ENCODE results near the gene STK32B. TPM values are rescaled to one million over a fixed set of nuclear protein-coding genes. Genes with fewer than 3 reads are reported as not detected.

The STK32B gene
- total and polyA plus RNA-seq, 2 donors, result 2.9 to 4.8 TPM

GRCh38 chr4:5024673-5025072 lies 26.6 kb upstream of the STK32B start:
- no peaks in the 10 kb centered on the region for H3K27me3 ChIP-seq (ENCODE audit: control insufficient read depth in 2 of 2, insufficient read depth in 1 of 2, low read length in 1 of 2)
- no peaks in the 10 kb centered on the region for H3K9me3 ChIP-seq (ENCODE audit: control insufficient read depth in 2 of 2, insufficient read depth in 1 of 2, low read length in 1 of 2)
- 96% methylated on average over 6 of the region's 6 CpGs for WGBS
- no peak overlapping the region for H3K4me3 ChIP-seq (ENCODE audit: low read length in 2 of 2)
- DNase-seq (ENCODE audit: low read depth in 6 of 9, low spot score in 9 of 9), result no peak
- H3K36me3 ChIP-seq (ENCODE audit: control insufficient read depth in 2 of 2, insufficient read depth in 2 of 2, low read length in 1 of 2), result no peaks in the 10 kb centered on the region
- no peak overlapping the region for H3K27ac ChIP-seq (ENCODE audit: low read depth in 1 of 2, low read length in 1 of 2)
- H3K4me1 ChIP-seq (ENCODE audit: control insufficient read depth in 2 of 2, insufficient read depth in 2 of 2, low read length in 2 of 2), result peaks cover 26 to 35% of the 10 kb centered on the region in 2 donors

GRCh38 chr4:5026371-5026770 lies 24.9 kb upstream of the STK32B start:
- DNase-seq (ENCODE audit: low read depth in 6 of 9, low spot score in 9 of 9), result no peak
- Histone ChIP-seq H3K27me3 (ENCODE audit: control insufficient read depth in 2 of 2, insufficient read depth in 1 of 2, low read length in 1 of 2) (no peaks in the 10 kb centered on the region), H3K9me3 (ENCODE audit: control insufficient read depth in 2 of 2, insufficient read depth in 1 of 2, low read length in 1 of 2) (no peaks in the 10 kb centered on the region), H3K4me3 (ENCODE audit: low read length in 2 of 2) (no peak overlapping the region), H3K27ac (ENCODE audit: low read depth in 1 of 2, low read length in 1 of 2) (no peak overlapping the region), H3K36me3 (ENCODE audit: control insufficient read depth in 2 of 2, insufficient read depth in 2 of 2, low read length in 1 of 2) (no peaks in the 10 kb centered on the region), H3K4me1 (ENCODE audit: control insufficient read depth in 2 of 2, insufficient read depth in 2 of 2, low read length in 2 of 2) (peaks cover 29 to 31% of the 10 kb centered on the region in 2 donors)
- WGBS, result 88% methylated on average over 3 of the region's 3 CpGs

DNA sequence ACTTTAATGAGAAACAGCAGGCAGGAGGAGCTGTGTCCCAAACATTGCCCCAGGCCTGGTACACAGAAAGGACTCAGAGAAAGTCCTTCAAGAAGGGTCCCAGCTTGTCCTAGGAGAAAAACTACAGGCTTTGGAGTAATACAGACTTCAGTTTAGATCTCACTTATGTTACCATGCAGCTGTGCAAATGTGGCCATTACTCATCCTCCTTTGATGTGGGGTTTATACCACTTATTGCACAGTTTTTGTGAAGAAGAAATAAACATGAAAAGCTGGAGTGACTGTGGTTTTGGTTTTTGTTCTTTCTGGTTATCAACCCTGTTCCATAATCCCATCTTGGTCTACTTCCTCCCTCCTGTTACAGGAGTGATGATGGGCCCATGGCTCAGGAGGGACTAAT lies 23.9 kb upstream of the STK32B start:
- H3K36me3 ChIP-seq (ENCODE audit: control insufficient read depth in 2 of 2, insufficient read depth in 2 of 2, low read length in 1 of 2), result no peaks in the 10 kb centered on the region
- H3K27ac ChIP-seq (ENCODE audit: low read depth in 1 of 2, low read length in 1 of 2), result peak overlapping the region in 1 of 2 donors; percentile 21
- peaks cover 32 to 41% of the 10 kb centered on the region in 2 donors for H3K4me1 ChIP-seq (ENCODE audit: control insufficient read depth in 2 of 2, insufficient read depth in 2 of 2, low read length in 2 of 2)
- no peaks in the 10 kb centered on the region for H3K27me3 ChIP-seq (ENCODE audit: control insufficient read depth in 2 of 2, insufficient read depth in 1 of 2, low read length in 1 of 2)
- peak in 1 of 9 donors; percentile 63 for DNase-seq (ENCODE audit: low read depth in 6 of 9, low spot score in 9 of 9)
- no peaks in the 10 kb centered on the region for H3K9me3 ChIP-seq (ENCODE audit: control insufficient read depth in 2 of 2, insufficient read depth in 1 of 2, low read length in 1 of 2)
- H3K4me3 ChIP-seq (ENCODE audit: low read length in 2 of 2), result no peak overlapping the region

GRCh38 chr4:5028480-5028879 lies 22.8 kb upstream of the STK32B start:
- H3K4me3 ChIP-seq (ENCODE audit: low read length in 2 of 2), result no peak overlapping the region
- H3K9me3 ChIP-seq (ENCODE audit: control insufficient read depth in 2 of 2, insufficient read depth in 1 of 2, low read length in 1 of 2), result no peaks in the 10 kb centered on the region
- H3K36me3 ChIP-seq (ENCODE audit: control insufficient read depth in 2 of 2, insufficient read depth in 2 of 2, low read length in 1 of 2), result no peaks in the 10 kb centered on the region
- H3K27ac ChIP-seq (ENCODE audit: low read depth in 1 of 2, low read length in 1 of 2), result no peak overlapping the region
- DNase-seq (ENCODE audit: low read depth in 6 of 9, low spot score in 9 of 9), result no peak
- peaks cover 40 to 51% of the 10 kb centered on the region in 2 donors for H3K4me1 ChIP-seq (ENCODE audit: control insufficient read depth in 2 of 2, insufficient read depth in 2 of 2, low read length in 2 of 2)
- no peaks in the 10 kb centered on the region for H3K27me3 ChIP-seq (ENCODE audit: control insufficient read depth in 2 of 2, insufficient read depth in 1 of 2, low read length in 1 of 2)
- WGBS, result 82% methylated on average over 2 of the region's 2 CpGs

- no peaks in the 10 kb centered on the region for H3K36me3 ChIP-seq (ENCODE audit: control insufficient read depth in 2 of 2, insufficient read depth in 2 of 2, low read length in 1 of 2)
- H3K27me3 ChIP-seq (ENCODE audit: control insufficient read depth in 2 of 2, insufficient read depth in 1 of 2, low read length in 1 of 2), result no peaks in the 10 kb centered on the region
- DNase-seq (ENCODE audit: low read depth in 6 of 9, low spot score in 9 of 9), result no peak
- peaks cover 48 to 61% of the 10 kb centered on the region in 2 donors for H3K4me1 ChIP-seq (ENCODE audit: control insufficient read depth in 2 of 2, insufficient read depth in 2 of 2, low read length in 2 of 2)
- H3K4me3 ChIP-seq (ENCODE audit: low read length in 2 of 2), result no peak overlapping the region
- 97% methylated on average over 8 of the region's 8 CpGs for WGBS
- no peak overlapping the region for H3K27ac ChIP-seq (ENCODE audit: low read depth in 1 of 2, low read length in 1 of 2)
- H3K9me3 ChIP-seq (ENCODE audit: control insufficient read depth in 2 of 2, insufficient read depth in 1 of 2, low read length in 1 of 2), result no peaks in the 10 kb centered on the region
Observed at GRCh38 chr4:5029447-5029846, 21.8 kb upstream of the STK32B start.

GRCh38 chr4:5030221-5030620 lies 21.1 kb upstream of the STK32B start:
- WGBS, result 97% methylated on average over 4 of the region's 4 CpGs
- Histone ChIP-seq H3K36me3 (ENCODE audit: control insufficient read depth in 2 of 2, insufficient read depth in 2 of 2, low read length in 1 of 2) (no peaks in the 10 kb centered on the region), H3K4me1 (ENCODE audit: control insufficient read depth in 2 of 2, insufficient read depth in 2 of 2, low read length in 2 of 2) (peaks cover 55 to 69% of the 10 kb centered on the region in 2 donors), H3K9me3 (ENCODE audit: control insufficient read depth in 2 of 2, insufficient read depth in 1 of 2, low read length in 1 of 2) (no peaks in the 10 kb centered on the region), H3K27ac (ENCODE audit: low read depth in 1 of 2, low read length in 1 of 2) (no peak overlapping the region), H3K4me3 (ENCODE audit: low read length in 2 of 2) (no peak overlapping the region), H3K27me3 (ENCODE audit: control insufficient read depth in 2 of 2, insufficient read depth in 1 of 2, low read length in 1 of 2) (no peaks in the 10 kb centered on the region)
- no peak for DNase-seq (ENCODE audit: low read depth in 6 of 9, low spot score in 9 of 9)

DNA sequence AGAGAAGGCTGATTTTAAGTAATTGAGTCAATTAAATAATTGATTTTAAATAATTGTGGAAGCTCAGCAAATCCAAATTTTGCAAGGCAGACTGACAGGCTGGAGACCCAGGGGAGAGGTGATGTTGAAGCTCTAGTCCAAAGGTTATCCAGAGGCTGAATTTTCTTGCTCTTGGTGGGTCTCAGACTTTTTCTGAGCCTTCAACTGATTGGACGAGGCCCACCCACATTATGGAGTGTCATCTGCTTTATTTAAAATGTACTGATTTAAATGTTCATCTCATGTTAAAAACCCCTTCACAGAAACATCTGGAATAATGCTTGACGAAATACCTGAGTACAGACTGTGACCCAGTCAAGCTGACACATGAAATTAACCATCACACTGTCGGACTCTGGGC lies 20.4 kb upstream of the STK32B start:
- H3K27me3 ChIP-seq (ENCODE audit: control insufficient read depth in 2 of 2, insufficient read depth in 1 of 2, low read length in 1 of 2), result no peaks in the 10 kb centered on the region
- 96% methylated on average over 3 of the region's 3 CpGs for WGBS
- no peaks in the 10 kb centered on the region for H3K36me3 ChIP-seq (ENCODE audit: control insufficient read depth in 2 of 2, insufficient read depth in 2 of 2, low read length in 1 of 2)
- no peaks in the 10 kb centered on the region for H3K9me3 ChIP-seq (ENCODE audit: control insufficient read depth in 2 of 2, insufficient read depth in 1 of 2, low read length in 1 of 2)
- peaks cover 56 to 76% of the 10 kb centered on the region in 2 donors for H3K4me1 ChIP-seq (ENCODE audit: control insufficient read depth in 2 of 2, insufficient read depth in 2 of 2, low read length in 2 of 2)
- no peak overlapping the region for H3K27ac ChIP-seq (ENCODE audit: low read depth in 1 of 2, low read length in 1 of 2)
- H3K4me3 ChIP-seq (ENCODE audit: low read length in 2 of 2), result no peak overlapping the region
- no peak for DNase-seq (ENCODE audit: low read depth in 6 of 9, low spot score in 9 of 9)

- Histone ChIP-seq H3K27ac (ENCODE audit: low read depth in 1 of 2, low read length in 1 of 2) (peak overlapping the region; percentile 94 to 95), H3K4me3 (ENCODE audit: low read length in 2 of 2) (peak overlapping the region in 1 of 2 donors; percentile 10), H3K36me3 (ENCODE audit: control insufficient read depth in 2 of 2, insufficient read depth in 2 of 2, low read length in 1 of 2) (no peaks in the 10 kb centered on the region), H3K27me3 (ENCODE audit: control insufficient read depth in 2 of 2, insufficient read depth in 1 of 2, low read length in 1 of 2) (no peaks in the 10 kb centered on the region), H3K9me3 (ENCODE audit: control insufficient read depth in 2 of 2, insufficient read depth in 1 of 2, low read length in 1 of 2) (no peaks in the 10 kb centered on the region), H3K4me1 (ENCODE audit: control insufficient read depth in 2 of 2, insufficient read depth in 2 of 2, low read length in 2 of 2) (peaks cover 54 to 80% of the 10 kb centered on the region in 2 donors)
- peak in 1 of 9 donors; percentile 72 for DNase-seq (ENCODE audit: low read depth in 6 of 9, low spot score in 9 of 9)
- WGBS, result 58% methylated on average over 5 of the region's 5 CpGs
Observed at GRCh38 chr4:5032813-5033212, 18.5 kb upstream of the STK32B start.

DNA sequence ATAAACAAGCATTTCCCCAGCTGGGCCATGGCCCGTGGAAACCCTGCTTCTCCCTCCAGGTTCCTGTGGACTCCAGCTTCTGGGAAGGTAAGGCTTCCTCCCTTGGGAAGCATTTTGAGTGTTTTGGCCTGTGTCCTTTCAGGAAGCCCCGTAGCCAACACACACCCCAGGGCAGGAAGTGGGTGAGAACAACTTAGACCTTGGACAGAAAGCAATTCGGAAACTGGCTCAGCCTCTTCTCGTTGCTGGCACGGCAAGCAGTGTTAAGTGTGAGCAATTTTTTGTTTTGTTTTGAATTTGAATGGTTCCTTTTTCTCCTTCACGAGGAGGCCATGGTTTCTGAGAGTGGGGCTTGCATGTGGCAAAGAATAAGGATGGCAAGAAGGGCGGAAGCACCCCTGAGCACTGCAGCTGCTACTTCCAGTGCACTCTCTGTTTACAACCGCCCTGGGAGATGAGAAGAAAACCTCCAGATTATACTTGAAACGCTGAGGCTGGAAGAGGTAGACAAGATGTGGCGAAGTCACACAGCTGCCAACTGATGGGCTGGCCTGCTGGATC lies 17.9 kb upstream of the STK32B start:
- 6% methylated on average over 10 of the region's 10 CpGs for WGBS
- H3K27me3 ChIP-seq (ENCODE audit: control insufficient read depth in 2 of 2, insufficient read depth in 1 of 2, low read length in 1 of 2), result no peaks in the 10 kb centered on the region
- DNase-seq (ENCODE audit: low read depth in 6 of 9, low spot score in 9 of 9), result peak in 8 of 9 donors; percentile 63 to 94 (median 80)
- peak overlapping the region; percentile 94 to 95 for H3K27ac ChIP-seq (ENCODE audit: low read depth in 1 of 2, low read length in 1 of 2)
- H3K4me3 ChIP-seq (ENCODE audit: low read length in 2 of 2), result peak overlapping the region in 1 of 2 donors; percentile 28
- H3K9me3 ChIP-seq (ENCODE audit: control insufficient read depth in 2 of 2, insufficient read depth in 1 of 2, low read length in 1 of 2), result no peaks in the 10 kb centered on the region
- H3K36me3 ChIP-seq (ENCODE audit: control insufficient read depth in 2 of 2, insufficient read depth in 2 of 2, low read length in 1 of 2), result no peaks in the 10 kb centered on the region
- peaks cover 50 to 78% of the 10 kb centered on the region in 2 donors for H3K4me1 ChIP-seq (ENCODE audit: control insufficient read depth in 2 of 2, insufficient read depth in 2 of 2, low read length in 2 of 2)
